A549 (cell line): ENCODE results near the gene EPS8L2. TPM values are rescaled to one million over a fixed set of nuclear protein-coding genes. Genes with fewer than 3 reads are reported as not detected.
A peak's percentile ranks its signal among the peaks of the same experiment; 100 is the strongest.
"Not testable (repeated sequence)": the region's sequence is repeated elsewhere in the genome, so short reads cannot be mapped to it uniquely, and the experiment has no call there.

Source experiments
- ATAC-seq, 2 experiments: fragments of 200-7000 bp in 1 of 2; fragments of >200 bp in 1 of 2; cut with Nextera tagmentation in 1 of 2; cut with Tn5 transposase in 1 of 2; 3 replicates each; pipeline versions ENCODE4 v1.8.0 to v1.9.1; 2018 to 2020; ENCODE audit warnings: mild to moderate bottlenecking in 1 of 2, moderate library complexity in 1 of 2
- CTCF ChIA-PET: fragments of 300-600 bp; sonication (Branson Sonifier 250); formaldehyde crosslinking; extraction: SDS; loops from one replicate; lab custom pipeline; 2021; ENCODE audit warnings: antibody characterized with exemption, inconsistent platforms; lab: Yijun Ruan, JAX
- POLR2A ChIA-PET: fragments of 350-600 bp; formaldehyde crosslinking; extraction: SDS; loops from one replicate; lab custom pipeline; 2021; ENCODE audit warnings: antibody characterized with exemption, inconsistent platforms; lab: Yijun Ruan, JAX
- DNase-seq, 2 experiments: peaks; one replicate each; pipeline versions ENCODE4 v3.0.0 to v3.0.0-alpha.2; 2011 to 2016; ENCODE audit warnings: low read depth in 1 of 2, low spot score in 1 of 2
- FAIRE-seq: peaks from 2 replicates; lab custom pipeline; 2011; peaks lifted over from hg19 to GRCh38; lab: Jason Lieb, UNC
- H3K27ac ChIP-seq, 2 experiments: fragments of >200 bp; sonication (Bioruptor Twin); formaldehyde crosslinking; 3 replicates each; pipeline ENCODE4 v1.5.1; 2016 to 2017
- H3K4me1 ChIP-seq: fragments of >200 bp; sonication (Bioruptor Twin); formaldehyde crosslinking; 3 replicates; pipeline ENCODE4 v1.6.1; 2016
- H3K4me2 ChIP-seq: fragments of >200 bp; sonication (Bioruptor Twin); formaldehyde crosslinking; 3 replicates; pipeline ENCODE4 v1.6.1; 2016
- H3K4me3 ChIP-seq: fragments of >200 bp; sonication (Bioruptor Twin); formaldehyde crosslinking; 3 replicates; pipeline ENCODE4 v1.5.1; 2016
- H3K9me3 ChIP-seq: fragments of >200 bp; sonication (Bioruptor Twin); formaldehyde crosslinking; 3 replicates; pipeline ENCODE4 v1.6.1; 2016
- CHD2 ChIP-seq: fragments of 150-350 bp; IDR thresholded peaks from 2 replicates; pipeline ENCODE4 v1.6.1; 2014; ENCODE audit warnings: low read length; ENCODE audit not compliant: partially characterized antibody
- CHD4 ChIP-seq: fragments of 200-600 bp; sonication (generic); IDR thresholded peaks from 2 replicates; pipeline ENCODE4 v1.6.1; 2016; ENCODE audit warnings: antibody characterized with exemption, mild to moderate bottlenecking, borderline replicate concordance
- CTCF ChIP-seq: fragments of >200 bp; sonication (Bioruptor Twin); formaldehyde crosslinking; IDR thresholded peaks from 3 replicates; pipeline ENCODE4 v1.5.1; 2016
- EHMT2 ChIP-seq: fragments of 200-600 bp; sonication (generic); IDR thresholded peaks from 2 replicates; pipeline ENCODE4 v1.6.1; 2016; ENCODE audit warnings: antibody characterized with exemption, low read depth, mild to moderate bottlenecking, moderate library complexity
- FOXS1 ChIP-seq: fragments of 250-450 bp; sonication (Bioruptor Pico); IDR thresholded peaks from 2 replicates; pipeline ENCODE4 v1.5.0; 2020; ENCODE audit warnings: mild to moderate bottlenecking, moderate library complexity
- GATA3 ChIP-seq: IDR thresholded peaks from 2 replicates; pipeline ENCODE4 v1.6.1; 2012; ENCODE audit warnings: borderline replicate concordance
- HES2 ChIP-seq: fragments of >200 bp; sonication (Bioruptor Twin); formaldehyde crosslinking; IDR thresholded peaks from 2 replicates; pipeline ENCODE4 v1.6.1; 2016
- HOXA7 ChIP-seq: fragments of 250-450 bp; sonication (Bioruptor Pico); IDR thresholded peaks from 2 replicates; pipeline ENCODE4 v1.5.0; 2020; ENCODE audit warnings: mild to moderate bottlenecking, moderate library complexity
- HOXB13 ChIP-seq: fragments of 250-450 bp; sonication (Bioruptor Pico); IDR thresholded peaks from 2 replicates; pipeline ENCODE4 v1.5.0; 2020; ENCODE audit warnings: low read depth, mild to moderate bottlenecking, moderate library complexity
- JUN ChIP-seq, 2 experiments: fragments of >200 bp; sonication (Bioruptor Twin); formaldehyde crosslinking; IDR thresholded peaks; 2 replicates in 1 of 2; 3 replicates in 1 of 2; pipeline ENCODE4 v1.6.1; 2016 to 2017
- KDM1A ChIP-seq: fragments of 200-600 bp; sonication (generic); IDR thresholded peaks from 2 replicates; pipeline ENCODE4 v1.6.1; 2016; ENCODE audit warnings: low read depth, mild to moderate bottlenecking
- NFE2L2 ChIP-seq: fragments of 150-350 bp; conservative IDR thresholded peaks from 2 replicates; pipeline ENCODE4 v1.6.1; 2014; ENCODE audit warnings: low read length
- NPAS2 ChIP-seq: fragments of 250-450 bp; sonication (Bioruptor Pico); IDR thresholded peaks from 2 replicates; pipeline ENCODE4 v1.8.0; 2022; ENCODE audit warnings: mild to moderate bottlenecking, moderate library complexity, borderline replicate concordance
- POLR2A ChIP-seq: IDR thresholded peaks from 2 replicates; pipeline ENCODE4 v1.6.1; 2012; ENCODE audit warnings: mild to moderate bottlenecking, low read length
- POLR2AphosphoS2 ChIP-seq: conservative IDR thresholded peaks from 2 replicates; pipeline ENCODE4 v1.6.1; 2012; ENCODE audit warnings: low read length, improper control_type of control experiment, inconsistent platforms
- RARB ChIP-seq: fragments of 250-450 bp; sonication (Bioruptor Pico); IDR thresholded peaks from 2 replicates; pipeline ENCODE4 v1.8.0; 2021; ENCODE audit warnings: mild to moderate bottlenecking, moderate library complexity
- RCOR1 ChIP-seq: fragments of 150-350 bp; IDR thresholded peaks from 2 replicates; pipeline ENCODE4 v1.6.1; 2014; ENCODE audit warnings: antibody characterized with exemption, low read length, low read depth
- REST ChIP-seq: fragments of 200-600 bp; sonication (generic); IDR thresholded peaks from 2 replicates; pipeline ENCODE4 v1.6.1; 2016; ENCODE audit warnings: antibody characterized with exemption, mild to moderate bottlenecking, moderate library complexity
- WGBS: methylation state at CpG from one replicate; pipeline ENCODE4 v1.1.6; 2017; ENCODE audit errors: missing lambda C conversion rate; 5-methylcytosine and 5-hydroxymethylcytosine counted together
- polyA plus RNA-seq, 4 experiments: library from polyadenylated mRNA; depleted of rRNA in 3 of 4; stranded (reverse); fragments of >200 nt; fragmentation: RNase III in 1 of 4; extraction: RNeasy Plus Mini Kit Qiagen cat#74134 plus additional on column Dnase treatment in 1 of 4; gene quantifications; 2 replicates in 3 of 4; 3 replicates in 1 of 4; pipeline ENCODE4 v1.2.3, GENCODE V29; 2011 to 2017

The EPS8L2 gene
- polyA plus RNA-seq, 2 of the 4 experiments (the other 2 are of a cell fraction) = 60.7 to 154 TPM

- CTCF ChIA-PET = interaction anchor here (1.3 to 2.2 kb wide), 2 partner anchors 9 to 10 kb away, joined by 7 to 8 read pairs; partner anchors contain the start of gene TALDO1
- no peak overlapping the region for H3K27ac ChIP-seq
- 83% methylated on average over 11 of the region's 11 CpGs for WGBS
- FAIRE-seq (no peak), ATAC-seq (peak; percentile 19; a peak in 3 of 6 replicates), DNase-seq (no peak)
- no peak overlapping the region for H3K4me2 ChIP-seq
- POLR2A ChIA-PET = no interaction called here
- H3K9me3 ChIP-seq = no peaks in the 10 kb centered on the region
- no peaks in the 10 kb centered on the region for H3K4me1 ChIP-seq
- H3K4me3 ChIP-seq = no peak overlapping the region
- no peak for TF ChIP-seq EHMT2
Observed at GRCh38 chr11:737366-737765, 31.3 kb downstream of the EPS8L2 start.

- H3K9me3 ChIP-seq, FAIRE-seq, H3K27ac ChIP-seq, H3K4me3 ChIP-seq, DNase-seq, H3K4me1 ChIP-seq, POLR2A ChIA-PET, H3K4me2 ChIP-seq: not testable (repeated sequence)
- 86% methylated on average over 10 of the region's 10 CpGs for WGBS
- CTCF ChIA-PET = interaction anchor here (1.0 to 2.2 kb wide), 4 partner anchors 9 to 14 kb away, joined by 6 to 8 read pairs (median 7); partner anchors contain the start of gene TALDO1
- ATAC-seq = peak in 1 of 2 experiments; percentile 41; a peak in 3 of 6 replicates
Observed at GRCh38 chr11:737899-738298, 31.9 kb downstream of the EPS8L2 start.

GRCh38 chr11:742156-742546 lies 36.1 kb downstream of the EPS8L2 start:
- WGBS = 83% methylated on average over 3 of the region's 3 CpGs
- DNase-seq (no peak), ATAC-seq (no peak), FAIRE-seq (no peak)
- no peak overlapping the region for H3K4me3 ChIP-seq
- CTCF ChIA-PET = interaction anchor here (1.2 to 11.3 kb wide), 2 partner anchors 12 to 21 kb away, joined by 3 to 119 read pairs; no protein-coding TSS in a partner anchor
- H3K9me3 ChIP-seq = no peaks in the 10 kb centered on the region
- H3K4me2 ChIP-seq = no peak overlapping the region
- H3K27ac ChIP-seq = no peak overlapping the region
- TF ChIP-seq HOXB13 (CRISPR knock-in tag) (no peak), RCOR1 (no peak), GATA3 (no peak)
- POLR2A ChIA-PET = no interaction called here
- peaks cover 7% of the 10 kb centered on the region for H3K4me1 ChIP-seq

GRCh38 chr11:742571-743201 lies 36.7 kb downstream of the EPS8L2 start:
- ATAC-seq = no peak
- CTCF ChIA-PET = interaction anchor here (0.6 to 11.3 kb wide), 4 partner anchors 13 to 110 kb away, joined by 3 to 119 read pairs (median 6); no protein-coding TSS in a partner anchor

GRCh38 chr11:745428-745827 lies 39.4 kb downstream of the EPS8L2 start:
- H3K27ac ChIP-seq = no peak overlapping the region
- TF ChIP-seq CHD4 = no peak
- no peak for TF ChIP-seq POLR2A
- no peak for TF ChIP-seq REST
- no peak for TF ChIP-seq FOXS1
- TF ChIP-seq NFE2L2 = no peak
- no peak for TF ChIP-seq HOXA7
- TF ChIP-seq KDM1A = no peak
- TF ChIP-seq CHD2 = no peak
- no peak for TF ChIP-seq HES2
- TF ChIP-seq NPAS2 = no peak
- no peak for TF ChIP-seq JUN (IDR thresholded peaks at IDR 0.05)

More at GRCh38 chr11:742571-743201, 36.7 kb downstream of the EPS8L2 start:
- Histone ChIP-seq H3K4me3 (no peak overlapping the region), H3K4me2 (no peak overlapping the region), H3K4me1 (peaks cover 7% of the 10 kb centered on the region), H3K27ac (no peak overlapping the region), H3K9me3 (no peaks in the 10 kb centered on the region)
- no peak for DNase-seq
- POLR2A ChIA-PET = no interaction called here
- 90% methylated on average over 4 of the region's 4 CpGs for WGBS
- FAIRE-seq = no peak
- TF ChIP-seq RARB (CRISPR knock-in tag) (no peak), POLR2AphosphoS2 (no peak), CTCF (no peak), EHMT2 (no peak)

More at GRCh38 chr11:745428-745827, 39.4 kb downstream of the EPS8L2 start:
- Histone ChIP-seq H3K9me3 (no peaks in the 10 kb centered on the region), H3K4me3 (no peak overlapping the region), H3K4me1 (peaks cover 19% of the 10 kb centered on the region), H3K4me2 (no peak overlapping the region)
- CTCF ChIA-PET = interaction anchor here (0.7 to 11.3 kb wide), 4 partner anchors 10 to 21 kb away, joined by 3 to 119 read pairs (median 20); no protein-coding TSS in a partner anchor
- WGBS = 32% methylated on average over 1 of the region's 1 CpG
- ATAC-seq (no peak), FAIRE-seq (no peak), DNase-seq (no peak)
- POLR2A ChIA-PET = no interaction called here
